Middle frontal gyrus (tissue), 1 donor: ENCODE data around the gene PYROXD2.
A peak's percentile ranks its signal among the peaks of the same experiment; 100 is the strongest.

ENCODE experiments used
- DNase-seq: peaks from one replicate; pipeline ENCODE4 v3.0.0-alpha.2; 2015; ENCODE audit warnings: low spot score; ENCODE audit errors: extremely low spot score

PYROXD2 gene

GRCh38 chr10:98414932-98415730 is at the start of gene PYROXD2:
TSS of gene PYROXD2 (minus strand) at chr10:98415182. CDS start at chr10:98415135, 47 bp downstream.
- DNase-seq = no peak

- no peak for DNase-seq
Observed at GRCh38 chr10:98463976-98464754, 49.2 kb upstream of the PYROXD2 start.

GRCh38 chr10:98463016-98463415 is 48.0 kb upstream of the PYROXD2 start:
- DNase-seq = no peak

GRCh38 chr10:98461500-98461842 is 46.5 kb upstream of the PYROXD2 start:
- no peak for DNase-seq

GRCh38 chr10:98460837-98461499 is 46.0 kb upstream of the PYROXD2 start:
- DNase-seq = no peak

- no peak for DNase-seq
Observed at GRCh38 chr10:98458809-98459784, 44.1 kb upstream of the PYROXD2 start.

GRCh38 chr10:98457721-98458120 is 42.7 kb upstream of the PYROXD2 start:
- no peak for DNase-seq

- DNase-seq = no peak
Observed at GRCh38 chr10:98456686-98457482, 41.9 kb upstream of the PYROXD2 start.

GRCh38 chr10:98456043-98456570 is 41.1 kb upstream of the PYROXD2 start:
- DNase-seq = no peak

GRCh38 chr10:98453729-98454128 is 38.7 kb upstream of the PYROXD2 start:
- no peak for DNase-seq

- no peak for DNase-seq
Observed at GRCh38 chr10:98450618-98451017, 35.6 kb upstream of the PYROXD2 start.

GRCh38 chr10:98449287-98449686 is 34.3 kb upstream of the PYROXD2 start:
- DNase-seq = no peak

GRCh38 chr10:98446661-98447221 is 31.8 kb upstream of the PYROXD2 start, which contains the start of gene HPS1:
TSS of gene HPS1 (minus strand) at chr10:98446935. CDS start at chr10:98443240, 3,695 bp downstream.
- peak; percentile 36 for DNase-seq

- no peak for DNase-seq
Observed at GRCh38 chr10:98446151-98446660, 31.2 kb upstream of the PYROXD2 start.

GRCh38 chr10:98445200-98445812 is 30.3 kb upstream of the PYROXD2 start:
- DNase-seq = no peak

- no peak for DNase-seq
Observed at GRCh38 chr10:98444314-98445006, 29.5 kb upstream of the PYROXD2 start.

GRCh38 chr10:98438715-98439114 is 23.7 kb upstream of the PYROXD2 start:
- no peak for DNase-seq

- no peak for DNase-seq
Observed at GRCh38 chr10:98436704-98437103, 21.7 kb upstream of the PYROXD2 start.
